Measurements from ENCODE around the gene OPRM1.

GRCh38 chr6:154125421-154125820, 86.4 kb downstream of the OPRM1 start:
- no peak for TF ChIP-seq CTCF (IDR thresholded peaks at IDR 0.05)
- TF ChIP-seq POLR2A (IDR thresholded peaks at IDR 0.05): no peak

Data from heart left ventricle (tissue), 13 donors.